MCF 10A (cell line): ENCODE results near the gene RPTOR. TPM values are rescaled to one million over a fixed set of nuclear protein-coding genes. Genes with fewer than 3 reads are reported as not detected.
A peak's percentile ranks its signal among the peaks of the same experiment; 100 is the strongest.

Experiments
- BruUV-seq: library from RNA; stranded (reverse); fragments of 400-500 nt; replicated peaks from 2 replicates; lab custom pipeline; 2021; lab: Mats Ljungman, UMichigan
- CTCF ChIA-PET: fragments of 300-600 bp; sonication (Branson Sonifier 250); formaldehyde crosslinking; extraction: SDS; loops from one replicate; lab custom pipeline; 2021; ENCODE audit warnings: antibody characterized with exemption, inconsistent platforms; lab: Yijun Ruan, JAX
- POLR2A ChIA-PET: fragments of 300-600, 350-650 bp; sonication (Branson Sonifier 250); formaldehyde crosslinking; extraction: SDS; loops from one replicate; lab custom pipeline; 2020; ENCODE audit warnings: antibody characterized with exemption, inconsistent platforms; lab: Yijun Ruan, JAX
- DNase-seq: peaks from one replicate; pipeline ENCODE4 v3.0.0-alpha.2; 2018; ENCODE audit not compliant: unreplicated experiment
- H3K27ac Mint-ChIP-seq: one replicate; pipeline ENCODE4 v1.8.0; 2022; ENCODE audit warnings: mild to moderate bottlenecking, low read depth, mixed read lengths; ENCODE audit not compliant: unreplicated experiment
- H3K27me3 Mint-ChIP-seq: one replicate; pipeline ENCODE4 v1.8.0; 2022; ENCODE audit warnings: mixed read lengths; ENCODE audit not compliant: insufficient read depth, unreplicated experiment
- H3K36me3 Mint-ChIP-seq: one replicate; pipeline ENCODE4 v1.8.0; 2022; ENCODE audit warnings: mild to moderate bottlenecking, moderate library complexity, mixed read lengths; ENCODE audit not compliant: insufficient read depth, unreplicated experiment
- H3K4me1 Mint-ChIP-seq: one replicate; pipeline ENCODE4 v1.8.0; 2022; ENCODE audit warnings: mixed read lengths; ENCODE audit not compliant: insufficient read depth, unreplicated experiment
- H3K4me3 Mint-ChIP-seq: one replicate; pipeline ENCODE4 v1.8.0; 2022; ENCODE audit warnings: mild to moderate bottlenecking, moderate library complexity, mixed read lengths; ENCODE audit not compliant: unreplicated experiment
- H3K9me3 Mint-ChIP-seq: one replicate; pipeline ENCODE4 v1.8.0; 2022; ENCODE audit warnings: mixed read lengths; ENCODE audit not compliant: unreplicated experiment
- intact Hi-C: fragments of 100-400 bp; cut with micrococcal nuclease; formaldehyde crosslinking; loops from 2 replicates; pipeline ENCODE4 v1.14.1; 2022
- total RNA-seq: library from RNA; stranded (reverse); gene quantifications from 2 replicates; pipeline ENCODE4 v1.2.3, GENCODE V29; 2022
- TF ChIP-seq, protein P1 (sequence below): fragments of 200-600 bp; IDR thresholded peaks from one replicate; pipeline ENCODE4 v1.8.0; 2022; ENCODE audit warnings: antibody characterized with exemption, mild to moderate bottlenecking; ENCODE audit not compliant: unreplicated experiment

Gene RPTOR
- total RNA-seq, 1 experiment from 2014 or later, result 41.3 TPM

GRCh38 chr17:80778716-80779115, 234.1 kb downstream of the RPTOR start:
- Mint-ChIP-seq H3K27me3 (no peaks in the 10 kb centered on the region), H3K4me1 (peaks cover 7% of the 10 kb centered on the region), H3K36me3 (peaks cover 26% of the 10 kb centered on the region), H3K9me3 (no peaks in the 10 kb centered on the region), H3K27ac (no peak overlapping the region), H3K4me3 (no peak overlapping the region)
- CTCF ChIA-PET, result interaction anchor here (0.6 kb wide), 1 partner anchor 201 kb away, joined by 3 read pairs; no protein-coding TSS in a partner anchor
- TF ChIP-seq, protein P1, sequence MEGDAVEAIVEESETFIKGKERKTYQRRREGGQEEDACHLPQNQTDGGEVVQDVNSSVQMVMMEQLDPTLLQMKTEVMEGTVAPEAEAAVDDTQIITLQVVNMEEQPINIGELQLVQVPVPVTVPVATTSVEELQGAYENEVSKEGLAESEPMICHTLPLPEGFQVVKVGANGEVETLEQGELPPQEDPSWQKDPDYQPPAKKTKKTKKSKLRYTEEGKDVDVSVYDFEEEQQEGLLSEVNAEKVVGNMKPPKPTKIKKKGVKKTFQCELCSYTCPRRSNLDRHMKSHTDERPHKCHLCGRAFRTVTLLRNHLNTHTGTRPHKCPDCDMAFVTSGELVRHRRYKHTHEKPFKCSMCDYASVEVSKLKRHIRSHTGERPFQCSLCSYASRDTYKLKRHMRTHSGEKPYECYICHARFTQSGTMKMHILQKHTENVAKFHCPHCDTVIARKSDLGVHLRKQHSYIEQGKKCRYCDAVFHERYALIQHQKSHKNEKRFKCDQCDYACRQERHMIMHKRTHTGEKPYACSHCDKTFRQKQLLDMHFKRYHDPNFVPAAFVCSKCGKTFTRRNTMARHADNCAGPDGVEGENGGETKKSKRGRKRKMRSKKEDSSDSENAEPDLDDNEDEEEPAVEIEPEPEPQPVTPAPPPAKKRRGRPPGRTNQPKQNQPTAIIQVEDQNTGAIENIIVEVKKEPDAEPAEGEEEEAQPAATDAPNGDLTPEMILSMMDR, result no peak
- intact Hi-C loops, result no loop called here
- DNase-seq, result no peak
- no TSS peak for BruUV-seq
- POLR2A ChIA-PET, result interaction anchor here (0.8 kb wide), 1 partner anchor 650 kb away, joined by 3 read pairs; no protein-coding TSS in a partner anchor

- Mint-ChIP-seq H3K27ac (no peak overlapping the region), H3K36me3 (peaks cover 26% of the 10 kb centered on the region), H3K4me1 (peaks cover 7% of the 10 kb centered on the region), H3K9me3 (no peaks in the 10 kb centered on the region), H3K27me3 (no peaks in the 10 kb centered on the region), H3K4me3 (no peak overlapping the region)
- POLR2A ChIA-PET, result no interaction called here
- DNase-seq, result no peak
- BruUV-seq, result no TSS peak
- CTCF ChIA-PET, result no interaction called here
- TF ChIP-seq, protein P1, result no peak
- intact Hi-C loops, result no loop called here
Measured at GRCh38 chr17:80779336-80779735, 234.7 kb downstream of the RPTOR start.

- Mint-ChIP-seq H3K4me1 (peaks cover 7% of the 10 kb centered on the region), H3K4me3 (no peak overlapping the region), H3K27ac (peak overlapping the region; percentile 4), H3K36me3 (peaks cover 26% of the 10 kb centered on the region), H3K27me3 (no peaks in the 10 kb centered on the region), H3K9me3 (no peaks in the 10 kb centered on the region)
- TF ChIP-seq, protein P1, result no peak
- DNase-seq, result peak; percentile 28
- BruUV-seq, result no TSS peak
- ChIA-PET POLR2A (interaction anchor here (0.9 kb wide), 1 partner anchor 11 kb away, joined by 3 read pairs; no protein-coding TSS in a partner anchor), CTCF (no interaction called here)
- intact Hi-C loops, result no loop called here
Measured at GRCh38 chr17:80779961-80780380, 235.3 kb downstream of the RPTOR start.

DNA sequence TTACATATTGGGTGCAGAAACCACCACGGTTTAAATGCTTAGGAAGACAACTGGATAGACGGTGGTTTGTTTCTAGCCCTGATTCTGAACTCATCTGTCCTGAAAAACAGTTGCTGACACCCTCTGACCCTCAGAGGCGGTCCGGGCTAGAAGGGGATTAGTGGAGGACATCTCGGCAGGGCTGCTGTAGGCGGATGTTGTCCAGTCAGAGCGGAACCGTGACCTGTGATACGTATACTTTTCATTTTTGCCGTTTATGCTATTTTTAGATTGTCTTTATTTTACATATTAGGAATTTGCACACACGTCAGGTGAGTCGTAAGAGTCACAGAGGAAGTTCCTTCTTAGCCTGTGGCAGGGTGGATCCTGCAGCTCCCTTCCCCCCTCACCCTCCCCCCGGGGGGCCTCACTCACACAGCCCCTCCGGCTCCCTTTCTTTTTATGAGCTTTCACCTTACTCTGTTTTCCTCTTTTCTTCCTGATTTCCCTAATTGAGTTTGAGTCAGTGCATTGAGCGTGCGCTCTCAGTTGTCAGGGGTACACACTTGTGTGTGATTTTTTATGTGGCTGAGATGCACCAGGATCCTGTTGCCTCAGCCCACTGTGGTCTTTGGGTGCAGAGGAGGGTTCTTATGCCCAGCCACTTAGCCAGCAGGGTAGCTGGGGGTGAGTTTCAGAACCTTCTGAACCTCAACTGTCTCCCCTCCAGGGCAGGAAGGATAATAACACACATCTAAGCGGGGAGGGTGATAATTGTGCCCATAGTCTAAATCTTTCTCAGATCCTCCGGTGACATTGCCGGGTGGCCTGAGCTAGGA, 236.0 kb downstream of the RPTOR start:
- H3K9me3 Mint-ChIP-seq, result no peaks in the 10 kb centered on the region
- peaks cover 26% of the 10 kb centered on the region for H3K36me3 Mint-ChIP-seq
- ChIA-PET POLR2A (interaction anchor here (0.7 to 0.9 kb wide), 2 partner anchors 11 to 59 kb away, joined by 3 read pairs; no protein-coding TSS in a partner anchor), CTCF (no interaction called here)
- peaks cover 7% of the 10 kb centered on the region for H3K4me1 Mint-ChIP-seq
- H3K27me3 Mint-ChIP-seq, result no peaks in the 10 kb centered on the region
- H3K4me3 Mint-ChIP-seq, result no peak overlapping the region
- H3K27ac Mint-ChIP-seq, result peak overlapping the region; percentile 4
- intact Hi-C loops, result no loop called here
- no peak for DNase-seq
- TF ChIP-seq, protein P1, result no peak
- BruUV-seq, result no TSS peak
